ENCODE data around the gene FGF2.

Gene FGF2

GRCh38 chr4:122895336-122895995 lies 68.8 kb downstream of the FGF2 start:
- no peak for DNase-seq (ENCODE audit: low read depth)

- DNase-seq (ENCODE audit: low read depth): no peak
These were observed 69.6 kb downstream of the FGF2 start for GRCh38 chr4:122896270-122896669.

- DNase-seq (ENCODE audit: low read depth): peak; percentile 96
These were observed 71.9 kb downstream of the FGF2 start for GRCh38 chr4:122898370-122899150.

- DNase-seq (ENCODE audit: low read depth): no peak
These were observed 73.1 kb downstream of the FGF2 start for GRCh38 chr4:122899682-122900081.

- no peak for DNase-seq (ENCODE audit: low read depth)
These were observed 73.7 kb downstream of the FGF2 start for GRCh38 chr4:122900314-122900713.

- DNase-seq (ENCODE audit: low read depth): no peak
These were observed 74.8 kb downstream of the FGF2 start for GRCh38 chr4:122901247-122902010.

GRCh38 chr4:122903766-122904288 lies 77.2 kb downstream of the FGF2 start:
- DNase-seq (ENCODE audit: low read depth): no peak

GRCh38 chr4:122906859-122907305 lies 80.3 kb downstream of the FGF2 start:
- DNase-seq (ENCODE audit: low read depth): no peak

GRCh38 chr4:122908223-122908622 lies 81.6 kb downstream of the FGF2 start:
- DNase-seq (ENCODE audit: low read depth): no peak

GRCh38 chr4:122909683-122910082 lies 83.1 kb downstream of the FGF2 start:
- DNase-seq (ENCODE audit: low read depth): no peak

GRCh38 chr4:122911588-122911987 lies 85.0 kb downstream of the FGF2 start:
- no peak for DNase-seq (ENCODE audit: low read depth)

- DNase-seq (ENCODE audit: low read depth): no peak
These were observed 86.4 kb downstream of the FGF2 start for GRCh38 chr4:122912810-122913575.

GRCh38 chr4:122914292-122914904 lies 87.8 kb downstream of the FGF2 start:
- peak; percentile 61 for DNase-seq (ENCODE audit: low read depth)

- peak; percentile 72 for DNase-seq (ENCODE audit: low read depth)
These were observed 88.3 kb downstream of the FGF2 start for GRCh38 chr4:122914938-122915337.

- DNase-seq (ENCODE audit: low read depth): peak; percentile 63
These were observed 91.1 kb downstream of the FGF2 start for GRCh38 chr4:122917731-122918130.

GRCh38 chr4:122920473-122920872 lies 93.8 kb downstream of the FGF2 start:
- DNase-seq (ENCODE audit: low read depth): no peak

GRCh38 chr4:122921300-122921699 lies 94.7 kb downstream of the FGF2 start:
- DNase-seq (ENCODE audit: low read depth): no peak

- DNase-seq (ENCODE audit: low read depth): peak; percentile 72
These were observed 95.6 kb downstream of the FGF2 start, which contains the start of gene NUDT6 for GRCh38 chr4:122921971-122922876. TSS of gene NUDT6 (minus strand) at chr4:122922597. CDS start at chr4:122922572, 25 bp downstream.

- peak; percentile 87 for DNase-seq (ENCODE audit: low read depth)
These were observed 96.4 kb downstream of the FGF2 start for GRCh38 chr4:122922877-122923511.

- no peak for DNase-seq (ENCODE audit: low read depth)
These were observed 102.3 kb downstream of the FGF2 start for GRCh38 chr4:122928930-122929329.

All from ELR (cell line).